SHP77 treated with DMSO at 0.1 percent for 48 hours (cell line): ENCODE results near the gene PCID2.
"Not testable (repeated sequence)": the region's sequence is repeated elsewhere in the genome, so short reads cannot be mapped to it uniquely, and the experiment has no call there.

ENCODE experiments used
- DNase-seq: peaks from one replicate; lab custom pipeline; 2025; lab: John Stamatoyannopoulos, UW

PCID2 gene

DNA sequence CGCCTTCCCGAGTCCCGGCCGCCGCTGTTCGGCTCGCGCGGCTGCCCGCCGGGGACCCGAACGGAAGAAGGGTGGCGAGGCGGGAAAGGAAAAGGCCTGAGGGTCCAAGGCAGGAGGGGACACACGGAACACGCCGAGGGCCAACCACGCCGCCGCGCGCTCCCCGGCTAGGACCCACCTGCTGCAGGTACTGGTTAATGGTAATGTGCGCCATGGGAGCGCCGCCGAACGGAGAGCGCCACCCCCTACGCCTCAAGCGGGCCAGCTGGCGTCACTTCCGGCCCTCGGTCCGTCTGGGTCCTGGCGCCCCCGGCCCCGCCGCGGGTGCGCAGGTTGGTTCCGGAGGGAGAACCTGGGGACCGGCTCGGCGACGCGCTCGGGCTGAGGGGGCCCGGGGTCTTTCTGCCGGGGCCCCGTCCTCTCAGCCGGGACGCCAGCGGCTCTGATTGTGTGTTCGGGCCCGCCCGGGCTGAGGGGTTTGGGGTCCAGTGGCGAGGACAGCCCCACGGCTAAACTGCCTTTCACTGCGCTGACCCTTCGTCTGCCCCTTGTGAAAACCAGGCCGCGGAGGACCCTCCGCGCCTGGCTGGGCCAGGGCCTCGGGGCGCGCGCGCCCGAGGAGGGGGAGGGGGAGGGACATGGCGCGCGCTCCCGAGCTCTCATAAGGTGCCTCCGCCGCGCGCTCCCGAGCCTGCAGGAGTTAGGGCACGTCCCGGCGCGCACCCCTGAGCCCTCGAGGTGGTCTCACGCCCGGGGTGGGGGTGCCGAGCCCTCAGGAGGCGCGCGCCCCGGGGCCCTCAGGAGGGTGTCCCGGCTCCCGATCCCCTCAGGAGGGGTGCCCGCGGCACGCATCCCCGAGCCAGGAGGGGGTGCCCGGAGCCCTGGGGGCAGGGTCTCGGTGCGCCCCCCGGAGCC, at the start of gene PCID2:
PCID2 (minus strand) TSS at position 249 of the 915 bp plus-strand sequence; CDS start at position 214, 35 bp downstream.
- peak; percentile 82 for DNase-seq

DNA sequence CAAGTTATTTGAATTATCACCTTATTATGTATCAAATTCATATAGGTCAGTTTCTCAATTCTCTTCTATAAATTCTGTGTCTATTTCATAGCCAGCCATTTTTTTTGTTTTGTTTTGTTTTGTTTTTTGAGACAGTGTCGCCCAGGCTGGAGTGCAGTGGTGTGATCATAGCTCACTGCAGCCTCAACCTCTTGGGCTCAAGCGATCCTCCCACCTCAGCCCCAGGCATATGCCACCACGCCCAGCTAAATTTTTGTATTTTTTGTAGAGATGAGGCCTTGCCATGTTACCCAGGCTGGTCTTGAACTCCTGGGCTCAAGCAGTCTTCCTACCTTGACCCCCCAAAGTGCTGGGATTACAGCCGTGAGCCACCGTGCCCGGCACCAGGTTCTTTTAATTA, 49.4 kb upstream of the PCID2 start:
- not testable (repeated sequence) for DNase-seq

- no peak for DNase-seq
Observed at GRCh38 chr13:113252516-113253095, 44.1 kb upstream of the PCID2 start.

GRCh38 chr13:113245849-113246796, 37.7 kb upstream of the PCID2 start:
- DNase-seq = no peak

- DNase-seq = no peak
Observed at GRCh38 chr13:113243847-113244246, 35.4 kb upstream of the PCID2 start.

DNA sequence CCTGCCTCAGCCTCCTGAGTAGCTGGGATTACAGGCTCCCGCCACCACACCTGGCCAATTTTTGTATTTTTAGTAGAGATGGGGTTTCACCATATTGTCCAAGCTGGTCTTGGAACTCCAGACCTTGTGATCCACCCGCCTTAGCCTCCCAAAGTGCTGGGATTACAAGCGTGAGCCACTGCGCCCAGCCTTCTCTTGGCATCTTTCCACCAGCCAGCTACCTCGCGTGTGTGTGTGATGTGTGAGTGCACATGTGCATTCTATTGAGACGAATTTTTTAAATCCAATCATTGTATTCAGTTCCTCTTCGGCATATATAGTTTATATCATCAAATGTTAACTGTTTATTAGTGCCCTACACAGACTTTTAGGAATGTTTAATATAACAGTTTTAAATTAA, 33.2 kb upstream of the PCID2 start:
- not testable (repeated sequence) for DNase-seq

GRCh38 chr13:113239986-113240385, 31.5 kb upstream of the PCID2 start:
- DNase-seq = no peak

GRCh38 chr13:113239357-113239756, 30.9 kb upstream of the PCID2 start:
- DNase-seq = no peak

DNA sequence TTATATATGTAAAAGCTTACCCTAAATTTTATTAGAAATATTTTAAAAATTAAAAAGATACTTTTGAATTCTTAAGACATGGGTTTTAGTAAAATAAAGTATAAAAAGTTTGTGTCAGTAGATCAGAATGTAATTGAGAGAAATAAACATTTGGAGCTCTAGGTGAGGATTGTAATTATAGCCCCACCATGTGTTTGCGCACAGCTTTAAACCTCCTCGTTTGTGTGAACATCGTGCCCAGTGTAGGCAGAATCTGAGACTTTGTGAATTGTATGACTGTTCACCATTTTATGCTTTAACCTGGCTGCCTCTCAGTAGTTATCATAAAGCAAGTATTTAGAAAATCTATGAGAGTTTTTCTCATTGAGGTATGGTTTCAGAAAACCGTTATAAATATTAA, 30.1 kb upstream of the PCID2 start:
- no peak for DNase-seq

GRCh38 chr13:113233101-113233500, 24.6 kb upstream of the PCID2 start:
- DNase-seq = no peak

DNA sequence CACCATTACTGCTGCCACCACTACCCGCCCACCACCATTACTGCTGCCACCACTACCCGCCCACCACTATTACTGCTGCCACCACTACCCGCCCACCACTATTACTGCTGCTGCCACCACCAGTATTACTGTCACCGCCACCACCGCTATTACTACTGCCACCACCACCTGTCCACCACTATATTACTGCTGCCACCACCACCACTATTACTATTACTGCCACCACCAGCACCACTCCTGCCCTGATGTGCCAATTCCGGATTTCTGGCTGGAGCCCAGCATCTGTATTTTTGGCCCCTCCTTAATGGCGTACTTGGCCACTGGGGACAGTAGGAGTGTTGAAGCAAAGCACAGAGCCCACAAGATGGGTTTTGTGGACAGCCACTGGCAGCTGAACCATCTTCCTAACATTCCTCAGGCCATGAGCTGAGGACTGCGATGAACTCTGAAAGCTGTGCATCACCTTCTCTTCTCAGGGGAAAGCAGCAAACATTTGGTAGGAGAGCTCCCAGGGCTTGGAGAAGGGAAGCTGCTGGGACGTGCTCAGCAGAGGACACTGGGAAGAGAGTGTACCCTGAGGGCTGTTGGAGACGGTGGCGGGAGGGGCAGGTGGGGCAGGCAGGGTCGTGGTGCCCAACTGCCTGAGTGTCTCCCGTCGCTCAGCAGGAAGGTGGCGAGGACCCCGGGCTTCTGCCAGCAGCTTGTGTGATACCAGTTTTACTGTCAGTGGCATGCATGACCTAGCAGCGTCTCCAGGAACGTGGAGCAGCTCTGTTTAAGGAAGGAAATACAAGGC, 23.9 kb upstream of the PCID2 start:
- no peak for DNase-seq

- no peak for DNase-seq
Observed at GRCh38 chr13:113231306-113232207, 23.1 kb upstream of the PCID2 start.

DNA sequence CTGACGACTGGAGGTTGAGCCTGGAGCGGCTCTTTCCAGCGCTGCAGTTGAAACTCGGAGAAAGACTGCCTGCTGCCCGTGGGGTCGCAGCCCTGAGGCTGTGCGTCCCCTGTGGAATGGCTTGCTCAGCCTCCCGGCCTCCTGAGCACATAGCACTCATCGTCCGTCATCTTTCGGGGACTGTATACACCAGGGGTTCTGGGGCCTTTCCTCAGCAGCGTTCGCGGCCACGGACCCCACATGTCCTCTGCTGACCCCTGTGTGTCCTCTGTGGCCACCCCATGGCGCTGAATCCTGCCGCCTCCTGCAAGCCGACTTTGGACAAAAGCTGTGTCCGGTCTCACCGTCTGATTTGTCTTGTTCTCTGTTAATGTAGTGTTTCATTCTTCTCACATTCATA, 21.3 kb upstream of the PCID2 start:
- no peak for DNase-seq

DNA sequence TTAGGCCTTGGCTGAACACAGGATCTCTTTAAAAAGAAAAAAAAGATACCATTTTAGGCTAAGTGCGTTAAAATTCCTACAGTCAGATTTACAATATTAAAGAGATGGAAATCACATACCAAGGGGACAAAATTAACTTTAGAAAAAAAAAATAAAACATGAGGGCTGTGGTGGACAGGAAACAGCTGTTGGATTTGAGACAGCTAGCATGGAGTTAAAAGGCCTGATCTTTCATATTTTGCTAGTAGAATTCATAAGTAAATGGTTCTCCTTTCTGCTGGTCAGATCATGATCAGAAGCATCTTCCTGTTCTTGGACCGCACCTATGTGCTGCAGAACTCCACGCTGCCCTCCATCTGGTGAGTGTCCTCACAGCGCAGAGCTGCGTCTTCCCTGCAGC, 20.7 kb upstream of the PCID2 start:
- DNase-seq = no peak

GRCh38 chr13:113226873-113227450, 18.5 kb upstream of the PCID2 start:
- DNase-seq = no peak

DNA sequence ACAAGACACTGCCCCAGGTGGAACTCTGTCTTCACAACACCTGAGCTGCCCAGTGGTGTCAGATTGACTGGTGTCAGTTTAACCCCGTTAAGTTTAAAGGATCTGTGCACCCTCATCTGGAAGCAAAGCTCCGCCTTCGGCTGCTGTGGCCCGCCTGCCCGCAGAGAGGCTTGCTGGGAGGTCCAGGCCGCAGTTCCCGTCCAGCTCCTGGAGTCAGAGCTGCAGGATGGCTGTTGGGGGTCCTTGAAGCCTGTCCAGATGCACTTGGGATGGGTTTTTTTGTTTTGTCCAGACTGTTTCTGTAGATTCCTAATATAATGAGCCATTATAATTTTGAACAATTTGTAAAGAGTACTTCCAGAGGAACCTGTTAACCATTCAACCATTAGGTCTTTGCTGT, 17.0 kb upstream of the PCID2 start:
- no peak for DNase-seq

- DNase-seq = no peak
Observed at GRCh38 chr13:113224486-113224885, 16.0 kb upstream of the PCID2 start.

DNA sequence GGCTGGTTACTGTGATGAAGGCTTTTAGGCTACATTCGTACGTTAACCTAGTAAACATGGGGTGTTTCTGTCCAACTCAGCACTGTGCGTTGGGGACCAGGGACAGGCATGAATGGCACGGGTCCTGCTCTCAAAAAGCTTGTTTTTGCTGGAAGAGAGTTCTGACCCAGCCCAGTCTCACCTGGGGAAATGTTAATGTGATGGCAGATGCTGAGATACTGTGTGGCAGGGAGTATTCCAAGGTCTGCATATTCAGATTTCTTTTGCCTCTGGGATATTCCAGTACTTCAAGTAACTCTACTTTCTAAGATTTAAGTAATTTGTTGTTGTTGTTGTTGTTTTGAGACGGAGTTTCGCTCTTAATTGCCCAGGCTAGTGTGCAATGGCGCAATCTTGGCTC, 14.6 kb upstream of the PCID2 start:
- DNase-seq = no peak

DNA sequence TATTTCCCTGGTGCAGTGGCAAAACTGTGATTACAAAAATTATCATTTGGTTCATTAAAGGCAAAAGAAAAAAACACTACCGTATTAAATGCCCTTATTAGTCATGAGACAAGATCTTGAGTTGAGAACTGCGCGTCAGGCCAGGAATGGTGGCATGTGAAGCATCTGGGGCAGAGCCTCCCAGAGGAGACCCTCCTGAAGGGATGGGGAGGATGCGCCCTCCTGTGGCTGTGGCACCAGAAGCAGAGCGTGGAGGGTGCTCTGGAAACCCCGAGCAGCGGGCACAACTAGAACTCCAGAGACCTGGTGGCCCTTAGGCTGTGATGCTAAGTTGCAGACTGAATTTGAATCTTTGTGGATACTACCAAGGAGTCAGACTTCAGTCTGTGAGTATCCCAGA, 12.4 kb upstream of the PCID2 start:
- DNase-seq = no peak

DNA sequence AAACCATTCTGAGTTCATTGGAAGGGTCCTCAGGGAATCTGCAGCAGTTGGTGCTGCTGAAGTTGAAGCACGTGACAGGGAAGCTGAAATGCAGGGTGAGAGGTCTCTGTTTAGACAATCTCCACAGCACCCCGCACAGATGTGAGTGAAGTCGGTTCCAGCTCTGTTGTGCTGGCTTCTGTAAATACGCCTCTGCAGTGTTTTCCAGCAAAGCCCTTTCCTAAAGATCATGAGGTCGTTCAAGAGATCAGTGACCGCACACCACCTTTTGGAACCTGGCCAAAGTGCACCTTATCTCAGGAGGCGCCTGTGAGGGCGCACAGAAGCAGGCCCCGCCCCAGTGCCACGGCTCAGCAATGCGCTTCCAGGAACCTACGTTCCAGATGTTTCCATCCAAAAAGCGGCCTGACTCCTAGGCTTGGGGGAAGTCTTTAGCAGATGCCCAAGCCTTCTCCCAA, 11.7 kb upstream of the PCID2 start:
- DNase-seq = no peak
